ENCODE data around the gene AACS. TPM values are rescaled to one million over a fixed set of nuclear protein-coding genes. Genes with fewer than 3 reads are reported as not detected.
A peak's percentile ranks its signal among the peaks of the same experiment; 100 is the strongest.

The AACS gene
- total and polyA plus RNA-seq, 2 of the 8 experiments (the other 6 are each of a cell fraction or from before 2014, with no cell fraction given) = 51.9 to 52.4 TPM

- H4K8ac ChIP-seq (ENCODE audit: extremely low read depth, insufficient read depth, low read length) = no peak overlapping the region
- H4K5ac ChIP-seq (ENCODE audit: insufficient read length, low read depth, low read length) = no peak overlapping the region
- no peaks in the 10 kb centered on the region for H4K20me1 ChIP-seq (replicated peaks in 1 of 2; ENCODE audit: control insufficient read depth in 1 of 2, insufficient read depth in 2 of 2, low read length in 2 of 2)
- no peak for FAIRE-seq
- no peak overlapping the region for H3K14ac ChIP-seq (ENCODE audit: insufficient read length)
- H3K18ac ChIP-seq (ENCODE audit: extremely low read depth, low read length) = no peak overlapping the region
- no peak overlapping the region for H2BK15ac ChIP-seq (ENCODE audit: low read length)
- no peak overlapping the region for H2BK20ac ChIP-seq (ENCODE audit: low read length)
- H3K79me1 ChIP-seq (ENCODE audit: low read depth, low read length) = no peaks in the 10 kb centered on the region
- no peak overlapping the region for H3K4me2 ChIP-seq (ENCODE audit: insufficient read depth in 1 of 2, low read depth in 2 of 2, low read length in 2 of 2)
- no peaks in the 10 kb centered on the region for H3K79me2 ChIP-seq (ENCODE audit: control insufficient read depth in 1 of 2, insufficient read depth in 2 of 2, low read length in 2 of 2)
- peaks cover 0 to 11% (median 5%) of the 10 kb centered on the region in 4 experiments; a peak in 5 of 7 replicates for H3K27me3 ChIP-seq (replicated peaks in 1 of 4; ENCODE audit: control insufficient read depth in 3 of 4, extremely low read depth in 1 of 4, insufficient read depth in 3 of 4, low read length in 3 of 4)
- ChIA-PET CTCF (ENCODE audit: partially characterized antibody) (interaction anchor here (0.6 to 1.5 kb wide), 4 partner anchors 10 to 148 kb away, joined by 3 to 4 read pairs (median 3); no protein-coding TSS in a partner anchor), POLR2A (ENCODE audit: partially characterized antibody) (interaction anchor here (0.7 kb wide), 1 partner anchor 9 kb away, joined by 3 read pairs; no protein-coding TSS in a partner anchor)
- H3K23me2 ChIP-seq (ENCODE audit: low read depth, low read length) = peaks cover 10% of the 10 kb centered on the region
- peak; percentile 67; the same call in 1 of the 2 replicates for TF ChIP-seq KDM1A (IDR thresholded peaks at IDR 0.05; ENCODE audit: borderline replicate concordance, low read length)
- TF ChIP-seq BRCA1 (IDR thresholded peaks at IDR 0.05; ENCODE audit: low read depth, low read length) = no peak
- no peak overlapping the region for H4K91ac ChIP-seq (replicated peaks; ENCODE audit: insufficient read length, low read length)
- no peak for DNase-seq (ENCODE audit: low read depth in 1 of 2, low spot score in 2 of 2)
- H3K9me3 ChIP-seq (ENCODE audit: insufficient read depth in 2 of 2, low read depth in 1 of 2, low read length in 1 of 2) = peaks cover 0 to 4% of the 10 kb centered on the region in 2 experiments; a peak in 1 of 4 replicates
- no peak overlapping the region for H2BK12ac ChIP-seq (ENCODE audit: low read depth, low read length)
- H2AK5ac ChIP-seq (ENCODE audit: low read depth, low read length) = no peak overlapping the region
- H3K27ac ChIP-seq (ENCODE audit: low read depth, low read length) = no peak overlapping the region
- no peak overlapping the region for H3K4ac ChIP-seq (replicated peaks; ENCODE audit: insufficient read length, low read depth, low read length)
- no peaks in the 10 kb centered on the region for H3K36me3 ChIP-seq (ENCODE audit: control insufficient read depth in 2 of 4, insufficient read depth in 4 of 4, low read length in 3 of 4)
- H2BK5ac ChIP-seq (ENCODE audit: low read depth, low read length) = peak overlapping the region; percentile 11; the same call in 1 of the 2 replicates
- no peak overlapping the region for H3K4me3 ChIP-seq (ENCODE audit: extremely low read depth in 1 of 4, insufficient read depth in 2 of 4, low read depth in 3 of 4, low read length in 4 of 4)
- no peak overlapping the region for H2BK120ac ChIP-seq (replicated peaks; ENCODE audit: low read depth, low read length)
- H2AFZ ChIP-seq (ENCODE audit: low read length) = no peak overlapping the region
- H3K56ac ChIP-seq (replicated peaks; ENCODE audit: insufficient read length, low read depth, low read length) = no peak overlapping the region
- H3K4me1 ChIP-seq (replicated peaks in 1 of 4; ENCODE audit: control insufficient read depth in 3 of 4, insufficient read depth in 4 of 4, low read length in 3 of 4) = peaks cover 11 to 26% (median 14%) of the 10 kb centered on the region in 4 experiments
- no peak overlapping the region for H3K23ac ChIP-seq (ENCODE audit: insufficient read length)
- WGBS, 2 experiments (ENCODE audit: extremely low coverage in 1 of 2, insufficient coverage in 1 of 2, insufficient read length in 1 of 2, insufficient replicate concordance in 2 of 2, low coverage in 1 of 2, low lambda C conversion rate in 2 of 2, missing lambda C conversion rate in 1 of 2) = 87% methylated on average over 1 of the region's 1 CpG; no CpG with 5 or more reads in 1 of the 2 experiments
- H3K9ac ChIP-seq (replicated peaks in 1 of 4; ENCODE audit: extremely low read depth in 1 of 4, low read depth in 3 of 4, low read length in 3 of 4) = no peak overlapping the region
Observed at GRCh38 chr12:125181107-125181506, 115.9 kb downstream of the AACS start.

Data from H1 (cell line).